Pancreas (tissue), 10 donors: ENCODE data around the gene PPP2CA. TPM values are rescaled to one million over a fixed set of nuclear protein-coding genes. Genes with fewer than 3 reads are reported as not detected.
"Not testable (repeated sequence)": the region's sequence is repeated elsewhere in the genome, so short reads cannot be mapped to it uniquely, and the experiment has no call there.

Source experiments
- ATAC-seq, 4 donors: fragments of 200-7000 bp; cut with Tn5 transposase; one replicate each; pipeline versions ENCODE4 v1.8.0 to v1.9.1; 2020; ENCODE audit warnings: mild to moderate bottlenecking in 4 of 4, moderate library complexity in 4 of 4
- DNase-seq, 6 donors: peaks; one replicate each; pipeline ENCODE4 v3.0.0-alpha.2; 2020
- FAIRE-seq: peaks from 2 replicates; lab custom pipeline; 2012; peaks lifted over from hg19 to GRCh38; lab: Jason Lieb, UNC
- H3K27ac ChIP-seq, 4 donors: fragments of 200-600 bp; sonication (generic); 1 replicate in 3 of 4; 2 replicates in 1 of 4; pipeline versions ENCODE4 v1.5.0 to v1.8.0; 2020
- H3K27me3 ChIP-seq, 4 donors: fragments of 200-600 bp; one replicate each; pipeline ENCODE4 v1.8.0; 2021
- H3K36me3 ChIP-seq, 3 donors: fragments of 200-600 bp; sonication (generic) in 1 of 3; one replicate each; pipeline versions ENCODE4 v1.5.0 to v1.8.0; 2020 to 2021
- H3K4me1 ChIP-seq, 3 donors: fragments of 200-600 bp; one replicate each; pipeline ENCODE4 v1.8.0; 2021
- H3K4me3 ChIP-seq, 4 donors: fragments of 200-600 bp; sonication (generic) in 2 of 4; one replicate each; pipeline versions ENCODE4 v1.5.0 to v1.8.0; 2020 to 2021
- H3K9me3 ChIP-seq, 4 donors: fragments of 200-600 bp; one replicate each; pipeline ENCODE4 v1.8.0; 2021
- WGBS, 2 donors: extraction: QIAGEN DNeasy Blood & Tissue Kit; methylation state at CpG; one replicate each; pipeline ENCODE4 v1.1.7; 2013; 5-methylcytosine and 5-hydroxymethylcytosine counted together
- intact Hi-C, 3 donors: fragments of 100-400 bp; cut with DNase I; formaldehyde crosslinking; loops; one replicate each; pipeline versions ENCODE4 v1.11.1 to v1.14.2; 2022
- polyA plus RNA-seq, 2 donors: library from polyadenylated mRNA; stranded (reverse); fragments of 200-250 nt; gene quantifications; one replicate each; pipeline ENCODE4 v1.2.3, GENCODE V29; 2013
- total RNA-seq, 6 donors: library from RNA; stranded (reverse); fragmentation: NEBNext Ultra II Directional in 4 of 6; extraction: Animal tissue kit (Norgen Biotek cat#: 25700) in 4 of 6; gene quantifications; one replicate each; pipeline versions ENCODE4 v1.2.1 to v1.2.4, GENCODE V29; 2021 to 2023
- TF ChIP-seq, protein P1 (sequence below), 4 donors: fragments of 200-600 bp; sonication (generic) in 3 of 4; IDR thresholded peaks; one replicate each; pipeline versions ENCODE4 v1.5.0 to v1.8.0; 2021; ENCODE audit warnings: antibody characterized with exemption in 4 of 4
- donor health status: healthy with polysubstance abuse.
- donor health status: DM: no; HTN: no; CAD: no; lungs with moderate emphysema.
- donor health status: DM: no; HTN: no; CAD: no.
- donor health status: control.
- donor health status: control.
- donor health status: Bipolar disorder and iron deficiency.
- donor health status: DM: yes; HTN: yes; CAD: no.
- donor health status: DM: no; HTN: no; CAD: no.
- donor health status: DM: no; HTN: no; CAD: no.
- donor health status: DM: yes; HTN: yes; CAD: no.

The PPP2CA gene
- total and polyA plus RNA-seq, 8 donors: 13.5 to 59.2 (median 43.9) TPM

DNA sequence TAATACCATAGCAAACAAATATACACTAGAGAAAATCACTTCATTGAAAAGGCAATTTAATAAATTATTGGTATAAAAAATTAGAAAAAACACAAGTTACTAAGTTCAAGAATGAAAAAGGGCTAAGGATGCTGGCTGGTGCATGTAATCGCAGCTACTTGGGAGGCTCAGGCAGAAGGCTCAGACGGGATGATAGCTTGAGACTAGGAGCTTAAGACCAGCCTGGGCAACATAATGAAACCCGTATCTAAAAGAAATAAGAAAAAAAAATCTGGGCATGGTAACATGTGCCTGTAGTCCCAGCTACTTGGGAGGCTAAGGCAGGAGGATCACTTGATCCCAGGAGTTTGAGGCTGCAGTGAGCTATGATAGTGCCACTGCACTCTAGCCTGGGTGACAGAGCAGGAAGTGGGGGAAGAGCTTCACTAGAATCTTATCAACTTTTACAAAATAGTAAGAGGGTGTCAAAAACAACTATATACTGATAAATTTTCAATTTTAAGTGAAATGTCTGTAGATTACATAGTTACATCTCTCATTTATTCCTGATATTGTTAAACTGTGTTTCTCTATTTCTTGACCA lies 42.2 kb upstream of the PPP2CA start:
- 65 to 67% methylated on average over 3 of the region's 3 CpGs for WGBS, 2 donors
- DNase-seq (no peak), ATAC-seq (no peak), FAIRE-seq (no peak)
- Histone ChIP-seq H3K4me3 (no peak overlapping the region), H3K36me3 (no peaks in the 10 kb centered on the region), H3K4me1 (no peaks in the 10 kb centered on the region), H3K27me3 (no peaks in the 10 kb centered on the region), H3K27ac (no peak overlapping the region), H3K9me3 (no peaks in the 10 kb centered on the region)
- intact Hi-C loops: no loop called here
- TF ChIP-seq, protein P1, sequence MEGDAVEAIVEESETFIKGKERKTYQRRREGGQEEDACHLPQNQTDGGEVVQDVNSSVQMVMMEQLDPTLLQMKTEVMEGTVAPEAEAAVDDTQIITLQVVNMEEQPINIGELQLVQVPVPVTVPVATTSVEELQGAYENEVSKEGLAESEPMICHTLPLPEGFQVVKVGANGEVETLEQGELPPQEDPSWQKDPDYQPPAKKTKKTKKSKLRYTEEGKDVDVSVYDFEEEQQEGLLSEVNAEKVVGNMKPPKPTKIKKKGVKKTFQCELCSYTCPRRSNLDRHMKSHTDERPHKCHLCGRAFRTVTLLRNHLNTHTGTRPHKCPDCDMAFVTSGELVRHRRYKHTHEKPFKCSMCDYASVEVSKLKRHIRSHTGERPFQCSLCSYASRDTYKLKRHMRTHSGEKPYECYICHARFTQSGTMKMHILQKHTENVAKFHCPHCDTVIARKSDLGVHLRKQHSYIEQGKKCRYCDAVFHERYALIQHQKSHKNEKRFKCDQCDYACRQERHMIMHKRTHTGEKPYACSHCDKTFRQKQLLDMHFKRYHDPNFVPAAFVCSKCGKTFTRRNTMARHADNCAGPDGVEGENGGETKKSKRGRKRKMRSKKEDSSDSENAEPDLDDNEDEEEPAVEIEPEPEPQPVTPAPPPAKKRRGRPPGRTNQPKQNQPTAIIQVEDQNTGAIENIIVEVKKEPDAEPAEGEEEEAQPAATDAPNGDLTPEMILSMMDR (IDR thresholded peaks at IDR 0.05): no peak

DNA sequence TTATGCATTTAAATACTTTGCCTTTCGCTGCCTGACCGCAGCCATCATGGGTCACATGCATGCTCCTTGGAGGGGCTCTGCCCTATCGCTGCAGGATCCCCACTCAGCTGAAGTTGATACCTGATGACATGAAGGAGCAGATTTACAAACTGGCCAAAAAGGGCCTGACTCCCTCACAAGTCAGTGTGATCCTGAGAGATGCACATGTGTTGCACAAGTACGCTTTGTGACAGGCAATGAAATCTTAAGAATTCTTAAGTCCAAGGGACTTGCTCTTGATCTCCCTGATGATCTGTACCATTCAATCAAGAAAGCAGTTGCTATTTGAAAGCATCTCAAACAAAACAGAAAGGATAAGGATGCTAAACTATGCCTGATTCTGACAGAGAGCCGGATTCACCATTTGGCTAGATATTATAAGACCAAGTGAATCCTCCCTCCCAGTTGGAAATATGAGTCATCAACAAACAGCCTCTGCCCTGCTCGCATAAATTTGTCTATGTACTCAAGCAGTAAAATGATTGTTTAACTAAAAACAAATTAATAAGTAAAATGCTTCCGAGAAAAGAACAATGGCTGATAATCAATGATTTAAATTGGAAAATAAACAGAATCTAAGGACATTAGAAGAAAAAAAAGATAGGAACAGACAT lies 41.6 kb upstream of the PPP2CA start:
- H3K9me3 ChIP-seq: no peaks in the 10 kb centered on the region
- ATAC-seq (no peak), FAIRE-seq (no peak), DNase-seq (no peak)
- H3K4me1 ChIP-seq: no peaks in the 10 kb centered on the region
- no peaks in the 10 kb centered on the region for H3K27me3 ChIP-seq
- H3K36me3 ChIP-seq: no peaks in the 10 kb centered on the region
- no peak overlapping the region for H3K4me3 ChIP-seq
- TF ChIP-seq, protein P1 (IDR thresholded peaks at IDR 0.05): no peak
- 65 to 70% methylated on average over 7 of the region's 7 CpGs for WGBS, 2 donors
- H3K27ac ChIP-seq: no peak overlapping the region
- intact Hi-C loops: no loop called here

DNA sequence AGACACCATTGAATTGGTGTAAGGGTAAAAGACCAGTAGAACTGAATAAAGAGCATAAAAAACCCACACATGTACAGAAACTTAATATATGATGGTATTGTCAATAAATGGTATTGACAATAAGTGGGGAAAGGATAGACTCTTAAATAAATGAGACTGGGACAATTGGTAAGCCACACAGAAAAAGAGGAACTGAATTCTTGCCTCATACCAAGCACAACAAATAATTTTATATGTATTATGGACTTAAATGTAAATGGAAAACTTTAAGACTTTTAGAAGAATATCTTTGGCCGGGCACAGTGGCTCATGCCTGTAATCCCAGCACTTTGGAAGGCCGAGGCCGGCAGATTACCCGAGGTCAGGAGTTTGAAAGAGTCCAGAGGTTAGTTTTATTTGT lies 37.9 kb upstream of the PPP2CA start:
- no peaks in the 10 kb centered on the region for H3K4me1 ChIP-seq
- H3K36me3 ChIP-seq: no peaks in the 10 kb centered on the region
- H3K4me3 ChIP-seq: no peak overlapping the region
- TF ChIP-seq, protein P1 (IDR thresholded peaks at IDR 0.05): no peak
- H3K27ac ChIP-seq: no peak overlapping the region
- FAIRE-seq: no peak
- no peak for DNase-seq
- WGBS, 2 donors: 43 to 45% methylated on average over 4 of the region's 4 CpGs
- H3K9me3 ChIP-seq: no peaks in the 10 kb centered on the region
- no peak for ATAC-seq
- no peaks in the 10 kb centered on the region for H3K27me3 ChIP-seq
- intact Hi-C loops: no loop called here

DNA sequence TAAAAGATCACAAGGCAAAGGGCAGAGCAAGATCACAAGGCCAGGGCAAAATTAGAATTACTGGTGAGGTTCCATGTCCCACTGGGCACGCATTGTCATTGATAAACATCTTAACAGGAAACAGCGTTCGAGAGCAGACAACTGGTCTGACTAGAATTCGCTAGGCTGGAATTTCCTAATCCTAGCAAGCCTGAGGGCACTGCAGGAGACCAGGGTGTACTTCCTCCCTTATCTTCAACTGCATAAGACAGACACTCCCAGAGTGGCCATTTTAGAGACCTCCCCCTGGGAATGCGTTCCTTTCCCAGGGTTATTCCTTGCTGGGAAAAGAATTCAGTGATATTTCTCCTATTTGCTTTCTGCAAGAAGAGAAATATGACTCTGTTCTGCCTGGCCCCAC lies 36.8 kb upstream of the PPP2CA start:
- intact Hi-C loops, DNase-seq, H3K27ac ChIP-seq, H3K4me1 ChIP-seq, H3K9me3 ChIP-seq, H3K27me3 ChIP-seq, FAIRE-seq, ATAC-seq, H3K36me3 ChIP-seq, H3K4me3 ChIP-seq: not testable (repeated sequence)
- WGBS, 2 donors: 63 to 69% methylated on average over 5 of the region's 5 CpGs

DNA sequence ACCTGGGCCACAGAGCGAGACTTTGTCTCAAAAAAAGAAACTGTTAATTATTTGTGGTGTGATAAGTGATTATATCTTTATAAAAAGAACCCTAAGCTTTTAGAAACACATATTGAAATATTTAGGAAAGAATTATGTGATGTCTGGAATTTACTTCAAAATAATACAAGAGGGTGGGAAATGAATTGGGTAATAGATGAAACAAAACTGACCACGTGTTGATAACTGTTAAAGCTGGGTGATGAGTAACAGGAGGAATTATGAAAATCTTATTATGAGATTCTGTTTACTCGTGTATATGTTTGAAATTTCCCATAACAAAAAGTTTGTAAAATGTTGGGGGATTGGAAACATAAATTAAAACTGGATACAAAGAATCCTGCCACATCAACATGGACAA lies 33.0 kb upstream of the PPP2CA start:
- 68 to 79% methylated on average over 3 of the region's 3 CpGs for WGBS, 2 donors
- no peak for DNase-seq
- FAIRE-seq: no peak

More for the DNA sequence above, 33.0 kb upstream of the PPP2CA start:
- Histone ChIP-seq H3K27ac (no peak overlapping the region), H3K27me3 (no peaks in the 10 kb centered on the region), H3K36me3 (no peaks in the 10 kb centered on the region), H3K9me3 (no peaks in the 10 kb centered on the region), H3K4me1 (no peaks in the 10 kb centered on the region), H3K4me3 (no peak overlapping the region)
- intact Hi-C loops: no loop called here
- TF ChIP-seq, protein P1 (IDR thresholded peaks at IDR 0.05): no peak
- no peak for ATAC-seq
